HG02943 (cell line): ENCODE results near the gene HTRA1.

Experiments used
- ATAC-seq: cut with Tn5 transposase; IDR thresholded peaks from one replicate; pipeline ENCODE4 v1.9.1; 2021; ENCODE audit warnings: mild to moderate bottlenecking, low read depth, moderate library complexity; ENCODE audit not compliant: unreplicated experiment

The HTRA1 gene

GRCh38 chr10:122461367-122461728 lies at the start of gene HTRA1:
HTRA1 (plus strand) TSS chr10:122461553; CDS start chr10:122461653, 100 bp downstream.
- no peak for ATAC-seq

GRCh38 chr10:122413327-122413726 lies 48.0 kb upstream of the HTRA1 start:
- no peak for ATAC-seq

- no peak for ATAC-seq
Observed at GRCh38 chr10:122417667-122418066, 43.7 kb upstream of the HTRA1 start.

- ATAC-seq, result no peak
Observed at GRCh38 chr10:122419016-122419415, 42.3 kb upstream of the HTRA1 start.

- no peak for ATAC-seq
Observed at GRCh38 chr10:122419876-122420623, 41.3 kb upstream of the HTRA1 start.

- ATAC-seq, result no peak
Observed at GRCh38 chr10:122420624-122421007, 40.7 kb upstream of the HTRA1 start.

- ATAC-seq, result no peak
Observed at GRCh38 chr10:122421054-122421625, 40.2 kb upstream of the HTRA1 start.

GRCh38 chr10:122421742-122422141 lies 39.6 kb upstream of the HTRA1 start:
- no peak for ATAC-seq

- no peak for ATAC-seq
Observed at GRCh38 chr10:122422266-122422989, 38.9 kb upstream of the HTRA1 start.

GRCh38 chr10:122424059-122424458 lies 37.3 kb upstream of the HTRA1 start:
- ATAC-seq, result no peak

GRCh38 chr10:122426829-122427228 lies 34.5 kb upstream of the HTRA1 start:
- ATAC-seq, result no peak

- ATAC-seq, result no peak
Observed at GRCh38 chr10:122427280-122427679, 34.1 kb upstream of the HTRA1 start.

- ATAC-seq, result no peak
Observed at GRCh38 chr10:122435212-122435827, 26.0 kb upstream of the HTRA1 start.

- no peak for ATAC-seq
Observed at GRCh38 chr10:122441961-122442360, 19.4 kb upstream of the HTRA1 start.

- ATAC-seq, result no peak
Observed at GRCh38 chr10:122445469-122445868, 15.9 kb upstream of the HTRA1 start.

- ATAC-seq, result no peak
Observed at GRCh38 chr10:122445904-122446303, 15.4 kb upstream of the HTRA1 start.

- no peak for ATAC-seq
Observed at GRCh38 chr10:122446668-122447423, 14.5 kb upstream of the HTRA1 start.

GRCh38 chr10:122448600-122448999 lies 12.8 kb upstream of the HTRA1 start:
- no peak for ATAC-seq

GRCh38 chr10:122449153-122449552 lies 12.2 kb upstream of the HTRA1 start:
- no peak for ATAC-seq

- no peak for ATAC-seq
Observed at GRCh38 chr10:122450353-122450990, 10.9 kb upstream of the HTRA1 start.
